ENCODE results near the gene DHX16. TPM values are rescaled to one million over a fixed set of nuclear protein-coding genes. Genes with fewer than 3 reads are reported as not detected.

Gene DHX16
- total and polyA plus RNA-seq, 9 of the 15 experiments (the other 6 are each of a cell fraction or from before 2014, with no cell fraction given), result 14.6 to 66.1 (median 47.5) TPM

- TF ChIP-seq ATF6 (CRISPR knock-in tag; IDR thresholded peaks at IDR 0.05) (peak; percentile 93; the same call in 1 of the 2 replicates), ZNF77 (CRISPR knock-in tag; IDR thresholded peaks at IDR 0.05) (no peak), ARID1B (IDR thresholded peaks at IDR 0.05) (peak; percentile 55), ESRRB (CRISPR knock-in tag; IDR thresholded peaks at IDR 0.05; ENCODE audit: borderline replicate concordance) (no peak), CTCFL (IDR thresholded peaks at IDR 0.05; ENCODE audit: borderline replicate concordance, insufficient read depth, low read depth, low read length, poor library complexity, severe bottlenecking) (no peak), AFF1 (IDR thresholded peaks at IDR 0.05; ENCODE audit: low read depth in 1 of 2, partially characterized antibody in 2 of 2) (peak in 1 of 2 experiments; percentile 60), ZNF695 (CRISPR knock-in tag; IDR thresholded peaks at IDR 0.05) (no peak), KLF13 (tag; IDR thresholded peaks at IDR 0.05; ENCODE audit: borderline replicate concordance, low read depth) (peak; percentile 58; the same call in 1 of the 2 replicates), ZNF764 (CRISPR knock-in tag; IDR thresholded peaks at IDR 0.05; ENCODE audit: low read depth) (no peak), CHCHD3 (CRISPR knock-in tag; IDR thresholded peaks at IDR 0.05) (peak; percentile 87; the same call in 1 of the 2 replicates), NFE2 (IDR thresholded peaks at IDR 0.05; ENCODE audit: low read depth) (peak; percentile 97)
- TF ChIP-seq, protein P1, sequence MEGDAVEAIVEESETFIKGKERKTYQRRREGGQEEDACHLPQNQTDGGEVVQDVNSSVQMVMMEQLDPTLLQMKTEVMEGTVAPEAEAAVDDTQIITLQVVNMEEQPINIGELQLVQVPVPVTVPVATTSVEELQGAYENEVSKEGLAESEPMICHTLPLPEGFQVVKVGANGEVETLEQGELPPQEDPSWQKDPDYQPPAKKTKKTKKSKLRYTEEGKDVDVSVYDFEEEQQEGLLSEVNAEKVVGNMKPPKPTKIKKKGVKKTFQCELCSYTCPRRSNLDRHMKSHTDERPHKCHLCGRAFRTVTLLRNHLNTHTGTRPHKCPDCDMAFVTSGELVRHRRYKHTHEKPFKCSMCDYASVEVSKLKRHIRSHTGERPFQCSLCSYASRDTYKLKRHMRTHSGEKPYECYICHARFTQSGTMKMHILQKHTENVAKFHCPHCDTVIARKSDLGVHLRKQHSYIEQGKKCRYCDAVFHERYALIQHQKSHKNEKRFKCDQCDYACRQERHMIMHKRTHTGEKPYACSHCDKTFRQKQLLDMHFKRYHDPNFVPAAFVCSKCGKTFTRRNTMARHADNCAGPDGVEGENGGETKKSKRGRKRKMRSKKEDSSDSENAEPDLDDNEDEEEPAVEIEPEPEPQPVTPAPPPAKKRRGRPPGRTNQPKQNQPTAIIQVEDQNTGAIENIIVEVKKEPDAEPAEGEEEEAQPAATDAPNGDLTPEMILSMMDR (IDR thresholded peaks at IDR 0.05 in 2 of 3, conservative IDR thresholded peaks at IDR 0.05 in 1 of 3; ENCODE audit: insufficient read depth in 2 of 3, low read depth in 1 of 3, low read length in 3 of 3), result peak in 2 of 3 experiments; percentile 38 to 52; a peak in 3 of 6 replicates
- TF ChIP-seq, protein P2, sequence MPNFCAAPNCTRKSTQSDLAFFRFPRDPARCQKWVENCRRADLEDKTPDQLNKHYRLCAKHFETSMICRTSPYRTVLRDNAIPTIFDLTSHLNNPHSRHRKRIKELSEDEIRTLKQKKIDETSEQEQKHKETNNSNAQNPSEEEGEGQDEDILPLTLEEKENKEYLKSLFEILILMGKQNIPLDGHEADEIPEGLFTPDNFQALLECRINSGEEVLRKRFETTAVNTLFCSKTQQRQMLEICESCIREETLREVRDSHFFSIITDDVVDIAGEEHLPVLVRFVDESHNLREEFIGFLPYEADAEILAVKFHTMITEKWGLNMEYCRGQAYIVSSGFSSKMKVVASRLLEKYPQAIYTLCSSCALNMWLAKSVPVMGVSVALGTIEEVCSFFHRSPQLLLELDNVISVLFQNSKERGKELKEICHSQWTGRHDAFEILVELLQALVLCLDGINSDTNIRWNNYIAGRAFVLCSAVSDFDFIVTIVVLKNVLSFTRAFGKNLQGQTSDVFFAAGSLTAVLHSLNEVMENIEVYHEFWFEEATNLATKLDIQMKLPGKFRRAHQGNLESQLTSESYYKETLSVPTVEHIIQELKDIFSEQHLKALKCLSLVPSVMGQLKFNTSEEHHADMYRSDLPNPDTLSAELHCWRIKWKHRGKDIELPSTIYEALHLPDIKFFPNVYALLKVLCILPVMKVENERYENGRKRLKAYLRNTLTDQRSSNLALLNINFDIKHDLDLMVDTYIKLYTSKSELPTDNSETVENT (CRISPR knock-in tag; IDR thresholded peaks at IDR 0.05), result peak; percentile 99
Measured at GRCh38 chr6:30717129-30717844, 44.5 kb upstream of the DHX16 start, which contains the start of gene MDC1 (continued).

Data from K562 (cell line).